NCI-H69 (cell line): ENCODE results near the gene SLC23A3.
A peak's percentile ranks its signal among the peaks of the same experiment; 100 is the strongest.
"Not testable (repeated sequence)": the region's sequence is repeated elsewhere in the genome, so short reads cannot be mapped to it uniquely, and the experiment has no call there.

Experiments
- DNase-seq: peaks from one replicate; lab custom pipeline; 2025; lab: John Stamatoyannopoulos, UW

SLC23A3 gene

DNA sequence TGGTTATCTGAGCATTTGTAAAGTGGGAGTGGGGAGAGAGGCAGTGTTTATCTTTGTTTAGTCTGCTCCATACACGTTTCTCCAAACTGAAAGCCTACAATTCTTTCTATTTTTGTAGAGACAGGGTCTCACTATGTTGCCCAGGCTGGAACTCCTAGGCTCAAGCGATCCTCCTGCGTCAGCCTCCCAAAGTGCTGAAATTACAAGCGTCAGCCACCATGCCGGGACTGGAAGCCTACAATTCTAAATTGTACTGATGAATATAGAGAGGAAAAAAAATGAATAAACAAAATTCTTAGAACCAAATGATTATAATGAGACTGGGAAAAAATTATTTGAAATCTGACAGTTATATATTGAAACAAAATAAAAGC, 35.3 kb upstream of the SLC23A3 start:
- DNase-seq, result no peak

DNA sequence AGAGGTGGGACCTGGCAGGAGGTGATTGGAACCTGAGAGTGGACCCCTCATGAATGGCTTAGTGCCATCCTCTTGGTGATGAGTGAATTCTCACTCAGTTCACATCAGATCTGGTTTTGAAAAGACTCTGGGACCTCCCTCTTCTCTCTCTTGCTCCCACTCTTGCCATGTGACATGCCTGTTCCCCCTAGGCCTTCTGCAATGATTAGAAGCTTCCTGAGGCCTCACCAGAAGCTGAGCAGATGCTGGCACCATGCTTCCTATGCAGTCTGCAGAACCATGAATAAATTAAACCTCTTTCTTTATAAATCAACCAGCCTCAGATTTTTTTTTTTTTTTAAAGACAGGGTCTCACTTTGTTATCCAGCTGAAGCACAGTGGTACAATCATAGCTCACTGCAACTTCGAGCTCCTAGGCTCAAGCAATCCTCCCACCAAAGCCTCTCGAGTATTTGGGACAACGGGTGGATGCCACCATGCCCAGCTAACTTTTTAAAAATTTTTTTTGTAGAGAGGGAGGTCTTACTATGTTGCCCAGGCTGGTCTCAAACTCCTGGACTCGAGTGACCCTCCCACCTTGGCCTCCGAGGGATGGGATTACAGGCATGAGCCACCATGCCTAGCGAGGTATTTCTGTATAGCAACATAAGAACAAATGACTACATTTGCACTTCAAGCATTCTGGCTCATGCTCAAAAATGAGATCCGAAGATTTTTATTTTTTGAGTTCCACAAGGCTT, 34.8 kb upstream of the SLC23A3 start:
- no peak for DNase-seq

DNA sequence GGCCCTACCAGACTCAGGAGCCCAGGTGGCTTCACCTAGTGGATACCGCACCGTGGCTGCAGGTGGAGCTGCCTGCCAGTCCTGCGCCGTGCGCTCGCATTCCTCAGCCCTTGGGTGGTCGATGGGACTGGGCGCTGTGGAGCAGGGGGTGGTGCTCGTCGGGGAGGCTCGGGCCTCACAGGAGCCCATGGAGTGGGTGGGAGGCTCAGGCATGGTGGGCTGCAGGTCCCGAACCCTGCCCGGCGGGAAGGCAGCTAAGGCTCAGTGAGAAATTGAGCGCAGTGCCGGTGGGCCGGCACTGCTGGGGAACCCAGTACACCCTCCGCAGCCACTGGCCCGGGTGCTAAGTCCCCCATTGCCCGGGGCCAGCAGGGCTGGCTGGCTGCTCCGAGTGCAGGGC, 31.5 kb upstream of the SLC23A3 start:
- DNase-seq, result not testable (repeated sequence)

DNA sequence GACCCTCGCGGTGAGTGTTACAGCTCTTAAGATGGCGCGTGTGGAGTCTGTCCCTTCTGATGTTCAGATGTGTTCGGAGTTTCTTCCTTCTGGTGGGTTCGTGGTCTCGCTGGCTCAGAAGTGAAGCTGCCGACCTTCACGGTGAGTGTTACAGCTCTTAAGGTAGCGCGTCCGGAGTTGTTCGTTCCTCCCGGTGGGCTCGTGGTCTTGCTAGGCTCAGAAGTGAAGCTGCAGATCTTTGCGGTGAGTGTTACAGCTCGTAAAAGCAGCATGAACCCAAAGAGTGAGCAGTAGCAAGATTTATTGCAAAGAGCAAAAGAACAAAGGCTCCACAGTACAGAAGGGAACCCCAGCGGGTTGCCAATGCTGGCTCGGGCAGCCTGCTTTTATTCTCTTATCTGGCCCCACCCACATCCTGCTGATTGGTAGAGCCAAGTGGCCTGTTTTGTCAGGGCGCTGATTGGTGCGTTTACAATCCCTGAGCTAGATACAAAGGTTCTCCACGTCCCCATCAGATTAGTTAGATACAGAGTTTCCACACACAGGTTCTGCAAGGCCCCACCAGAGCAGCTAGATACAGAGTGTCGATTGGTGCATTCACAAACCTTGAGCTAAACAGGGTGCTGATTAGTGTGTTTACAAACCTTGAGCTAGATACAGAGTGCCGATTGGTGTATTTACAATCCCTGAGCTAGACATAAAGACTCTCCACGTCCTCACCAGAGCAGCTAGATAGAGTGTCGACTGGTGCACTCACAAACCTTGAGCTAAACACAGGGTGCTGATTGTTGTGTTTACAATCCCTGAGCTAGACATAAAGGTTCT, 30.9 kb upstream of the SLC23A3 start:
- DNase-seq, result peak; percentile 22

DNA sequence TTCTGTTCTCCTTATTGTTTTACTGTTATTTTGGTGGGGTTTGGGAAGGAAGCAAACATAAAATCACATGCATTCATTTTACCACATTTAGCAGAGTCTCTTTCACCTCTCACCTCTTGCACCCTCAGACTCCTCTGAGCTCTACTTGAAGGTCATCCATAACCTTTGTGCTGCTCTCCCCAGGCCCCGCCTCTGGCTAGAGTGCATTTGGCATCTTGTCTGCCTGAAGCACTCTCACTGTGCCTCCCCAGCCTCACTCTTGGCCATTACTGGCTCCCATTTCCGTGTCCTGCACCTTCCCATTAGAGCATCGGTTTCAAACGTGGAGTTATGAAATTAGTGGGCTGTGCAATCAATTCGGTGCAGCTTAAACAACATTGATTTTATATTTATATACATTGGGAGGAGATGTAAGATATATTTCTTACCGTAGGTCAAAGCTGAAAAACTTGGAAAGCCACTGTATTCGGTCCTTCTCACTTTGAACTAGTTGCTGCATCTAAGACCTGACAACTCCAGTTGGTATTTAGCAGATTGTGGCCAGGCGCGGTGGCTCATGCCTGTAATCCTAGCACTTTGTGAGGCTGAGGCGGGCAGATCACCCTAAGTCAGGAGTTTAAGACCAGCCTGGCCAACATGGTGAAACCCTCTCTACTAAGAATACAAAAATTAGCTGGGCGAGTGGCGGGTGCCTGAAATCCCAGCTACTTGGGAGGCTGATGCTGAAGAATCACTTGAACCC, 29.8 kb upstream of the SLC23A3 start:
- no peak for DNase-seq

DNA sequence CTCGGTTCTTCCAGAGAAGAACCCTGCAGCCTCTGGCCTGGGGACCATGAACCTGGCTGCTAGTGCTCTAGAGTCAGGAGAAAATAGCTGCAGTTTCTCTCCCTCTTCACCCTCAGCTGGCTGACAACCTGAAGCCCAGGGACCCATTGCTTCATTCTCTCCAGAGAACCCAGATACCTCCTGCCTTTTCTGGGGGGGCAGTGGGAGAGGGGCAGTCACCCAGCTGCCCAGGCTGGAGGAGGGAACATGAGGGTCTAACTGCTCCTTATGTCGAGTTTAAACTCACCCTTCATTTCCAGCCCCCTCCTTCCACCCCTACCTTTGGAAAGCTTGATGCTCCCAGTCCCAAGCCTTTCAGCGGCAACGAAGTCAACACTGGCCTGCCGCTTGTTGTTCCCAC, 29.1 kb upstream of the SLC23A3 start:
- no peak for DNase-seq

DNA sequence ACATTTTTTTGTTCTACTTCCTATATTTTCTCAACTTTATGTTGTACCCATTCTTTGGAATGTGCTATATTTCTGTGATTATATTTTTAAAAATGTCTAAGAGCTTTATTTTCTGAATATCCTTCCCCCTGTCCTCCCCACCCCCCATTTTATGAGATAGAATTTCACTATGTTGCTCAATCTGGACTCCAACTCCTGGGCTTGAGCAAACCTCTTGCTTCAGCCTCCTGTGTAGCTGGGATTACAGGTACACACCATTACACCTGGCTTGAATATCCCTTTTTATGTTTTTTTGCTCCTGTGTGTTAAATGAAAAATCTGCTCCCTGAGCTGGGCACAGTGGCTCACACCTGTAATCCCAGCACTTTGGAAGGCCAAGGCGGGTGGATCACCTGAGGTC, 27.6 kb upstream of the SLC23A3 start:
- no peak for DNase-seq

DNA sequence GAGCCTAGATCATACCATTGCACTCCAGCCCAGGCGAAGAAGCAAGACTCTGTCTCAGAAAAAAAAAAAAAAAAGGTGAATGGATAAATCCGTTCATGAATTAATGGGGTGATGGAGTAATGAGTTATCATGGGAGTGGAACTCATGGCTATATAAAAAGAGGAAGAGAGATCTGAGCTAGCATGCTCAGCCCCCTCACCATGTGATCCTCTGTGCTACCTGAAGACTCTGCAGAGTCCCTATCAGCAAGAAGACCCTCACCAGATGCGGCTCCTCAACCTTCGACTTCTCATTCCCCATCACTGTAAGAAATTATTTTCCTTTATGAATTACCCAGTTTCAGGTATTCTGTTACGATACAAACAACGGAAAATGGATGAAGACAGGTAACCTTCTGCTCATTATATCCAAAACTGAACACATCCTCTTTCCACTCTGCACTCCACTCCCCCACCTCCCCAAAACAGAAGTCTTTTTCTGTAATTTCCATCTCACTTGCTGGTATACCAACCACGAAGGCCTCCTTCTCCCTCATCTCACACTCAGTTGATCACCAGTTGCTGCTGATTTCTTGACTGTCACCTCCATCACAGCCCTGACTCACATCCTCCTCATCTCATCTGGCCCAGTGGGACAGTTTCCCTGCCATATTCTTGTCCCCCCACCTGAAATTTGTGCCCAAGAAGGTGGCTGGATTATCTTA, 17.1 kb upstream of the SLC23A3 start:
- DNase-seq, result no peak

DNA sequence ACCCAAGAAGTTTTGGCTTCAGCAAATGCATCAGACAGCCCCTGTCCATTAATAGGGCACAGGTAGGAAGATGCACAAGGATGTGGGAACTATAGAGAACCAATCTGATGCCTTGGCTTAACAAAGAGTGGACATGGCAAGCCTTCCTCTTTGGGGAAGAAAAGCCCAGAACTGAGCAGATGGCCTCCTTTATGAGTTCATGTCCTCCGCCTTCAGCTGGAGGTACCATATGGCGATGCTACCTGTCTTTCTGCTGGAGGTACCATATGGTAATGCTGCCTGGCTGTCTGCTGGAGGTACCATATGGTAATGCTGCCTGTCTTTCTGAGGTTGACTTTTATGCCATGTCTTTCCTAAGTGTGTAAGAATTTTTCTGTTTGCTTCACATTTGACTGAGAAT, 14.3 kb upstream of the SLC23A3 start:
- DNase-seq, result peak; percentile 88

DNA sequence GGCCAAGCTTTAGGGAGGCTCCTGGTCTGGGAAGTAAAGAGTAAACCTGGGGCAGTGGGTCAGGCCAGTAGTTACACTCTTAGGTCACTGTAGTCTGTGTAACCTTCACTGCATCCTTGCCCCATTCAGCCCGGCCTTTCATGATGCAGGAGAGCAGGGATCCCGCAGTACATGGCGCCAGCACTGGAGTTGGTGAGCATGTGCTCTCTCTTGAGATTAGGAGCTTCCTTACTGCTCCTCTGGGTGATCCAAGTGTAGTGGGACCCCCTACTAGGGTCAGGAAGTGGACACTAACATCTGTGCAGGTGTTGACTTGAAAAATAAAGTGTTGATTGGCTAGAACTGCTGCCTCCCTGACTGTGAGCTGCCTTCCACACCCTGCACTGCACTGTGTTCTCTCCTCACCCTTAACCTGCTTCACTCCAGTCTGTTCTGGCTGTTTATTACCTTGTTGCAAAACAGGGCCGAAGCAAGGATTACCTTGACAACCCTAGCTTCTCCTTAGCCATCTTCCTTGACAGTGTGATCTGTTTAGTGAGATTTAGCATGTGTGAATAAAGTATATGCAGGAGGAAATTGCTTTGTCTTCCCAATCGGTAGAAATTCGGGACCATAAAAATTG, 13.4 kb upstream of the SLC23A3 start:
- no peak for DNase-seq

DNA sequence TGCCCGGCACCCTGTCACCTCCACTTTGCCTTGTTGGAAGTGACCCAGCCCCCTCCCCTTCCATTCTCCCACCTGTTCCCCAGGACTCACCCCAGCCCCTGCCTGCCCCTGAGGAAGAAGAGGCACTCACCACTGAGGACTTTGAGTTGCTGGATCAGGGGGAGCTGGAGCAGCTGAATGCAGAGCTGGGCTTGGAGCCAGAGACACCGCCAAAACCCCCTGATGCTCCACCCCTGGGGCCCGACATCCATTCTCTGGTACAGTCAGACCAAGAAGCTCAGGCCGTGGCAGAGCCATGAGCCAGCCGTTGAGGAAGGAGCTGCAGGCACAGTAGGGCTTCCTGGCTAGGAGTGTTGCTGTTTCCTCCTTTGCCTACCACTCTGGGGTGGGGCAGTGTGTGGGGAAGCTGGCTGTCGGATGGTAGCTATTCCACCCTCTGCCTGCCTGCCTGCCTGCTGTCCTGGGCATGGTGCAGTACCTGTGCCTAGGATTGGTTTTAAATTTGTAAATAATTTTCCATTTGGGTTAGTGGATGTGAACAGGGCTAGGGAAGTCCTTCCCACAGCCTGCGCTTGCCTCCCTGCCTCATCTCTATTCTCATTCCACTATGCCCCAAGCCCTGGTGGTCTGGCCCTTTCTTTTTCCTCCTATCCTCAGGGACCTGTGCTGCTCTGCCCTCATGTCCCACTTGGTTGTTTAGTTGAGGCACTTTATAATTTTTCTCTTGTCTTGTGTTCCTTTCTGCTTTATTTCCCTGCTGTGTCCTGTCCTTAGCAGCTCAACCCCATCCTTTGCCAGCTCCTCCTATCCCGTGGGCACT, 12.7 kb upstream of the SLC23A3 start:
- DNase-seq, result no peak

DNA sequence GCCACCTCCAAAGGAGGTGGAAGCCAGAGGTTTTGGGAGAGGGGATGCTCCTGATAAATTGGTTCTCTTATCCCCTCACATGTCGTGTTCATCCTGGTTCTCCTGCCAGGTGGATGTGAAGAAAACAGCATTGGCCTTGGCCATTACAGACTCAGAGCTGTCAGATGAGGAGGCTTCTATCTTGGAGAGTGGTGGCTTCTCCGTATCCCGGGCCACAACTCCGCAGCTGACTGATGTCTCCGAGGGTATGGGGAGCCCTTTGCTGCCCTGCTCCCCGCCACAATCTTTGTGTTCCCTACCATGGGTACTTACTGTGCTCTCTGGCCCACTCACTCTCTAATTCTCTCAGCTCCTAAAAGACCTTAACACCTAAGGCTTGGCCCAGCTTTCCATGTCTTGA, 11.7 kb upstream of the SLC23A3 start:
- no peak for DNase-seq

DNA sequence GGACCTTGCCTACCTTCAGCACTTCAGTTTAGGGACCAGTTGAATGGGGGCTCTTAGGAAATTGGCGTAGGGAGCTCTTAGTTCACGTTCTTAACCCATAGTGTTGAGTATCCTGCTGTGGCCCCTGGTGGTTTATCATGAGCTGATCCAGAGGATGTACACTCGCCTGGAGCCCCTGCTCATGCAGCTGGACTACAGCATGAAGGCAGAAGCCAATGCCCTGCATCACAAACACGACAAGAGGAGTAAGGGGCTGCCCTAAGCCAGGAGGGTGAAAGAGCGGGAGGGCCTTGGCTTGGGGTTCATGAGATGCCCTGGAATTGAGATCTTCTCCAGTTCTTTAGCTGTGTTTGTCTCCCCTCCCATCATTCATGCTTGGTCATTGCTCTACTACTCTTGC, 11.1 kb upstream of the SLC23A3 start:
- no peak for DNase-seq

DNA sequence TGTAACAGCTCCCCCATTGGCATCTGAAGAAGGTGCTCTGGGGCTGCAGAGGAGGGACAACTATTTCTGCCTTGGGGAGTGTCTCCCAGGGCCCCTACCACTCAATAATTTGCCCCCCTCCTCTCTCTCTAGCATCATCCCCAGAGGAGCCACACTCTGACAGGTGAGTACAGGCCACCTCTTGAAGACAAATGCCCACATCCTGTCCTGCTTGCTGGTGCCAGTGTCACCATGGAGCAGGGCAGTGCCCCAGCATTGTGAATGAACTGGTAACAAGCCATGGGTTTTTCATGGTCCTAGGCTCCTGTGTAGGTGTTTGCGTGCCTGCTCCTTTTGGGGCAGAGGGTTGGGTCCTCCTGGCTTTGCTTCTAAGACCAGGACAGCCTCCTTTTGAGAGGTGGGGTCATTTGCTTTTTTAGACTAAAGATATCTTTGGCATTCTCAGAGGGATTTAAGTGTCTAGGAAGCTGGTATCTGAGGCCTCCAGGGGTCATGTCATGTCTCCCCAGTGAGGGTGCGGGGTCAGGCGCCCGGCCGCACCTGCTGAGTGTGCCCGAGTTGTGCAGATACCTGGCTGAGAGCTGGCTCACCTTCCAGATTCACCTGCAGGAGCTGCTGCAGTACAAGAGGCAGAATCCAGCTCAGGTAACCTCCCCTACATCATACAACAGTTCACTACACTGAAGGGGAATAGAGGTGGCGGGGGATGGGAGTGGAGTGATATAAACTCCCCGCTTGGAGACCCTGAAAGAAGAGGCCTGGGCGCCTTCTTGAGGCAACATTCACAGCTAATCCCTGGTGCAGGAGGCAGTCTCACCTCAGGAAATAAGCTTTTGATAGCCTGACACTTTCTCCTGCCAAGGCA, 10.0 kb upstream of the SLC23A3 start:
- DNase-seq, result no peak

DNA sequence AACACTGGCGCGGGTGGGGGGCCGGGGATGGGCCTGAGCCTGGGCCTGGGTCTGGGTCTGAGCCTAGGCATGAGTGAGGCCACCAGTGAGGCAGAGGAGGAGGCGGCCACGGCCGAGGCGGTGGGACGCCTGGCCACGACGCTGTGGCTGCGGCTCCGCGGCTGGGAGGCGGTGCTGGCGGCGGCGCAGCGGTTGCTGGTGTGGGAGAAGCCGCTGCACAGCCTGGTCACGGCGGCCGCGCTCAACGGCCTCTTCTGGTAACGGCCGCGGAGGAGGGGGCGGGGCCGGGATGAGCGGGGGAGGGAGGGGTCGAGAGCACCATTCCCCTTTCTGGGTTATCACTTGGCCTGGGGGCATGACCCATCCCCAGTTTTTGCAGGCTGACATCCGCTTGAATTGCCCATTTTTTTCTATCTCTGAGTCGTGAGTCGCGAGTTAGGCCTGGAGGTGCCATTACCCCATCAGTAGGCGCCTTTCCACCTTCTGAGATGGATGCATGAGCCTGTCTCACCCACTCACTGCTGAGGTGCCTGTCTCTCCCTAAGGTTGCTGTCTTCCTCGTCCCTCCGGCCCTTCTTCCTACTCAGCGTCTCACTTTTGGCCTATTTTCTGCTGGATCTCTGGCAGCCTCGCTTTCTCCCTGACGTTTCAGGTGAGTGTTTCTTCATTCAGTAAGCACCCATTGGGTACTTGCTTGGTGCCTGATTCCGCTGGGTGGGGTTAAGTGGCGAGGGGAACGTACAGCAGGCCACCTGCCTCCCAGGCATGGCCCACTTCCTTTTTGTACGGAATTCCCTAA, 8.7 kb upstream of the SLC23A3 start:
- peak; percentile 44 for DNase-seq

DNA sequence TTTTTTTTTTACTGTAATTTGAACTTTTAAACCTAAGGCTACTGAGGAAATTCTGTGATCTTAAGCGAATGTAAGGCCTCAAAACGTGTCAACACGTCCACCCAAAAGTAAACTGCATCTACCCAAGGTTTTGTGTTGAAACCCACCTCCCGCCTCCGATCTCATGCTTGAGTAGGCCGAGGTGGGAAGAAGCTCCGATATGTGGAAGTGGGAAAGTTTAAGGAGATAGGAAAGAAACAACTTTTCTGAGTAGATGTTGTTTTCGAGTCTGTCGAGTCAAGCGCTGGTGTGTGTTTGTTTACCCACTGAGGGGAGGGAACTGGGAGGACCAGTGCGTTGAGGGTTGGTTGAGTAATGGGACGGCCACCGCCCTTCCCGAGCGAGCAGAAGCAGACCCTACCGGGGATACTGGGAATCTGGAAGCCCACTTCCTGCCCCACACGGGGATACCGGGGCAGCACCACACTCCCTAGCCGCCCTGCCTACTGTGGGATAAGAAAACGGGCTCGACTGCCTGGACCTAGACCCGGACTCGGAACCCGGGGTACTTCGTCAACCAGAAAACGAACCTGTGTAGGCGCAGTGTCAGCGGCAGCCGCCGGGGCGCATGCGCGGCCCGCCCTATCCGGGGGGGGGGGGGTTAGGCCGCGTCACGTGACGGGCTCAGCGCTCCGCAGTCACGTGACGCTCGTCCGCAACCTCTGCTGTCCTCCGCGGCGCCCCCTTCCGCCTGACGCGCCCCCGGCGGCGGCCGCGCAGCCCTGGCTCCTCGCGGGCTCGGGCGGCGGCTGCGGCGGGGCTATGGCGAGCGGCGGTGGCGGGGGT, 7.9 kb upstream of the SLC23A3 start, which contains the start of gene RETREG2:
Gene RETREG2 (plus strand): TSS at position 724 of the 825 bp plus-strand sequence. CDS start 78 bp downstream, at position 802.
- DNase-seq, result peak; percentile 87

DNA sequence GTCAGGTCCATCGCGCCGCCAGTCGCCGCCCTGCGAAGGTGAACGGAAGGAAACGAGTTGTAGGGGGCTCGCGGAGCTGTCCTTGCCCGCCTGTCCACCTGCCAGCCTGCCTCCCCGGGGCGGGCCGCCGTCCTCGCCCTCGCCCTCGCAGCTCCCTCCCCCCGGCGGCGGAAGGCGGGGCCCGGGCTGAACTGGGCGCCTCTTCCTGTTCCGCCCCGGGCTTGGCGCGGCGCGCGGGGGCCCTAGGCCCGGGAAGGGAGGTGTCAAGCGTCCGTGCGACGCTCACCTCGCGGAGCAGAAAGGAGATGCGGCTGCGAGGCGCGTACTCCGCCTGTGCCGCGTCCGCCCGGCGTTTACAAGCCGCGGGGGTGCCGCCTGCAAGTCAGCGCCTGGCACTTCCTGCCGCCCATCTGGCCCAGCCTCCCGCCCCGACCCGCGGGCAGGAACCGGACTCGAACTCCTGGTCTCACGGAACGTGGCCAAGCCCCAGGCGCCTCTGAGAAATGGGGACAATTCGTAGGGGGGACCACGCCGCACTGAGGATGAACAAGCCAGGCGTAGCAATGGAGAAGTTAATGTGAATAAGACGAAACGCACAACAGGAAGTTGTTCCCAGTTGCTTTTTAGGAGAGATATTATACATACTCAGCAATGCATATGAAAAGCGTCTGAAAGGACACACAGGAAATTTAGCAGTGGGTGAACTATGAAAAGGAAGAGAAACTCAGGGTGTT, 7.2 kb upstream of the SLC23A3 start, which contains the start of gene CNPPD1:
Gene CNPPD1 (minus strand): TSS at position 108 of the 734 bp plus-strand sequence. CDS start 97 bp downstream, at position 11.
- DNase-seq, result peak; percentile 92
